ENCODE results near the gene TAS2R3. TPM values are rescaled to one million over a fixed set of nuclear protein-coding genes. Genes with fewer than 3 reads are reported as not detected.
"Not testable (repeated sequence)": the region's sequence is repeated elsewhere in the genome, so short reads cannot be mapped to it uniquely, and the experiment has no call there.

The TAS2R3 gene
- total RNA-seq: 1 to 10 TPM; 1.8 to 2.1 TPM
- long read RNA-seq: 0 reads

- intact Hi-C loops (cut with DNase I, micrococcal nuclease): no loop called here
Measured at GRCh38 chr7:141763797-141764196, at the start of gene TAS2R3. TAS2R3 (plus strand) TSS chr7:141764097; CDS start chr7:141764159, 62 bp downstream.

GRCh38 chr7:141714571-141714970, 49.3 kb upstream of the TAS2R3 start:
- no peak for DNase-seq
- ATAC-seq: no peak
- intact Hi-C loops (cut with DNase I, micrococcal nuclease): no loop called here

More at GRCh38 chr7:141763797-141764196, at the start of gene TAS2R3:
- ATAC-seq: no peak
- DNase-seq: no peak

- no peak for DNase-seq
- ATAC-seq: no peak
- intact Hi-C loops (cut with DNase I, micrococcal nuclease): no loop called here
Measured at GRCh38 chr7:141715018-141715417, 48.9 kb upstream of the TAS2R3 start.

GRCh38 chr7:141715794-141716689, 47.9 kb upstream of the TAS2R3 start:
- DNase-seq: no peak
- intact Hi-C loops (cut with DNase I, micrococcal nuclease): no loop called here
- no peak for ATAC-seq

- no peak for DNase-seq
- intact Hi-C loops (cut with DNase I, micrococcal nuclease): no loop called here
- no peak for ATAC-seq
Measured at GRCh38 chr7:141717450-141717849, 46.4 kb upstream of the TAS2R3 start.

GRCh38 chr7:141722529-141722928, 41.4 kb upstream of the TAS2R3 start:
- no peak for ATAC-seq
- no peak for DNase-seq
- intact Hi-C loops (cut with DNase I, micrococcal nuclease): no loop called here

- intact Hi-C loops (cut with DNase I, micrococcal nuclease): no loop called here
- ATAC-seq (no peak), DNase-seq (no peak)
Measured at GRCh38 chr7:141729020-141729419, 34.9 kb upstream of the TAS2R3 start.

GRCh38 chr7:141731476-141732149, 32.3 kb upstream of the TAS2R3 start:
- intact Hi-C loops (cut with DNase I, micrococcal nuclease): loop anchor here in 1 of 2 donors (10.0 kb wide), 1 partner anchor 77 kb away; no protein-coding TSS in a partner anchor
- ATAC-seq: no peak
- no peak for DNase-seq

GRCh38 chr7:141737118-141737835, 26.6 kb upstream of the TAS2R3 start:
- intact Hi-C loops (cut with DNase I, micrococcal nuclease): loop anchor here in 1 of 2 donors (10.0 kb wide), 1 partner anchor 82 kb away; no protein-coding TSS in a partner anchor
- DNase-seq (peak; percentile 26 to 34), ATAC-seq (peak; percentile 59)

GRCh38 chr7:141737836-141738591, 25.9 kb upstream of the TAS2R3 start, which contains the start of gene SSBP1:
SSBP1 (plus strand) TSS chr7:141738358; CDS start chr7:141739167, 809 bp downstream.
- intact Hi-C loops (cut with DNase I, micrococcal nuclease): loop anchor here in 1 of 2 donors (10.0 kb wide), 1 partner anchor 83 kb away; no protein-coding TSS in a partner anchor
- DNase-seq (peak; percentile 89 to 91), ATAC-seq (peak; percentile 96)

GRCh38 chr7:141738592-141739013, 25.3 kb upstream of the TAS2R3 start:
- DNase-seq: no peak
- no peak for ATAC-seq
- intact Hi-C loops (cut with DNase I, micrococcal nuclease): loop anchor here in 1 of 2 donors (10.0 kb wide), 1 partner anchor 84 kb away; no protein-coding TSS in a partner anchor

- ATAC-seq (no peak), DNase-seq (no peak)
- intact Hi-C loops (cut with DNase I, micrococcal nuclease): loop anchor here in 1 of 2 donors (10.0 kb wide), 1 partner anchor 84 kb away; no protein-coding TSS in a partner anchor
Measured at GRCh38 chr7:141739250-141739649, 24.6 kb upstream of the TAS2R3 start.

GRCh38 chr7:141742229-141742628, 21.7 kb upstream of the TAS2R3 start:
- intact Hi-C loops (cut with DNase I, micrococcal nuclease): no loop called here
- no peak for DNase-seq
- no peak for ATAC-seq

- intact Hi-C loops (cut with DNase I, micrococcal nuclease): no loop called here
- ATAC-seq: no peak
Measured at GRCh38 chr7:141744131-141744530, 19.8 kb upstream of the TAS2R3 start.

GRCh38 chr7:141748396-141748795, 15.5 kb upstream of the TAS2R3 start:
- intact Hi-C loops (cut with DNase I, micrococcal nuclease): no loop called here
- no peak for ATAC-seq
- DNase-seq: no peak

More at GRCh38 chr7:141744131-141744530, 19.8 kb upstream of the TAS2R3 start:
- DNase-seq: no peak

GRCh38 chr7:141751904-141752303, 12.0 kb upstream of the TAS2R3 start:
- ATAC-seq; intact Hi-C loops (cut with DNase I, micrococcal nuclease); DNase-seq: not testable (repeated sequence)

- intact Hi-C loops (cut with DNase I, micrococcal nuclease): no loop called here
- no peak for ATAC-seq
- DNase-seq: no peak
Measured at GRCh38 chr7:141752634-141753033, 11.3 kb upstream of the TAS2R3 start.

- ATAC-seq (no peak), DNase-seq (no peak)
Measured at GRCh38 chr7:141754939-141755338, 9.0 kb upstream of the TAS2R3 start.

More at GRCh38 chr7:141754939-141755338, 9.0 kb upstream of the TAS2R3 start:
- intact Hi-C loops (cut with DNase I, micrococcal nuclease): no loop called here
